Measurements from ENCODE around the gene NAA20.

NAA20 gene

DNA sequence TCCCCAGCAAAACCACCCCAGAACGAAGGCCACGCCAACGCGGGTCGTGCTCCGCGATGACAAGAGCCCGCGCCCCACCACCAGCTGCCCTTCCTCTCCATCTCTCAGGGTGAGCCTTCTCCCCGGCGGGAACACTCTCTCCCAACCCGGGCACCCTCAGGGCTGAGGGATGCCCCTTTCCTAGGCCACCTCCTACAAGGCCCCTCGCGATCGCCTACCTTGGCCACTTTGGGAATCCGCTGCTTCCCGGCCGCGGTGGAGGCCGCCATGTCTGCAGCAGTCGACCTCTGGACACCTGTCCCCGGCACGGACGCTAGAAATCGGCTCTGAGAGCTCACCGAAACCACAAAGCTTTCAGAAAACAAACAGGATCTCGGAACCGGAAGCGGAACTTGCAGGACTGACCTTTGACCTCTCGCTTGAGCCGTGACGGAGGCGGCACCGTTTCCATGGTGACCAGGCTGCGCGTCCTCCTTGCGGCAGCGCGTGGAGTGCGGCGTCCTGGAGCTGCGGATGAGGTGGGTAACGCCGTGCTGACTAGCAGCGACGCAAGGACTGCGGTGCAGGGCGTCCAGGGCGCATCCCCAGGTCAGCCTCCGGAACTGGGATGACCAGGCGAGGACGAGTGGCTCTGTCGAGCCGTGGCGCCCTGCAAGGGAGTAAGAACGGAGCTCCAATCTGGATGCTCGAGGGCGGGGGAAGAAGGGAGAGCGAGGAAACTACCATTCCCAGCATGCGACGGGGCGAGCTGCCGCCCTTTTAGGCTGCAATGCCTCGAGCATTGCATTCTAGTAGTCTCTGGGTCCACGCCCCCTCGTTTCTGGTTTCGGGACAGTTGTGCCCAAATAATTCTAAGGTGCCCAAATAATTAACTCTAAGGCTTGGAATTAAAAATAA is 35.2 kb downstream of the NAA20 start, which contains the start of the genes CFAP61 and CRNKL1:
TSS of gene CFAP61 (plus strand) at position 459 of the 897 bp plus-strand sequence. CDS start 4,122 bp downstream, outside the sequence.
TSS of gene CRNKL1 (minus strand) at position 393 of the 897 bp plus-strand sequence. CDS start at position 269, 124 bp downstream.
- H3K27me3 Mint-ChIP-seq, result no peaks in the 10 kb centered on the region
- peak; percentile 91 for ATAC-seq (ENCODE audit: low read depth)
- peak within 1 kb of the TSS; percentile 90 for H3K4me3 Mint-ChIP-seq
- H3K36me3 Mint-ChIP-seq, result peaks cover 17% of the 10 kb centered on the region
- peaks cover 8% of the 10 kb centered on the region for H3K4me1 Mint-ChIP-seq
- H3K27ac Mint-ChIP-seq, result peak within 1 kb of the TSS; percentile 98
- no peaks in the 10 kb centered on the region for H3K9me3 Mint-ChIP-seq
- peak; percentile 97 to 98 for DNase-seq (ENCODE audit: low spot score in 2 of 2)

DNA sequence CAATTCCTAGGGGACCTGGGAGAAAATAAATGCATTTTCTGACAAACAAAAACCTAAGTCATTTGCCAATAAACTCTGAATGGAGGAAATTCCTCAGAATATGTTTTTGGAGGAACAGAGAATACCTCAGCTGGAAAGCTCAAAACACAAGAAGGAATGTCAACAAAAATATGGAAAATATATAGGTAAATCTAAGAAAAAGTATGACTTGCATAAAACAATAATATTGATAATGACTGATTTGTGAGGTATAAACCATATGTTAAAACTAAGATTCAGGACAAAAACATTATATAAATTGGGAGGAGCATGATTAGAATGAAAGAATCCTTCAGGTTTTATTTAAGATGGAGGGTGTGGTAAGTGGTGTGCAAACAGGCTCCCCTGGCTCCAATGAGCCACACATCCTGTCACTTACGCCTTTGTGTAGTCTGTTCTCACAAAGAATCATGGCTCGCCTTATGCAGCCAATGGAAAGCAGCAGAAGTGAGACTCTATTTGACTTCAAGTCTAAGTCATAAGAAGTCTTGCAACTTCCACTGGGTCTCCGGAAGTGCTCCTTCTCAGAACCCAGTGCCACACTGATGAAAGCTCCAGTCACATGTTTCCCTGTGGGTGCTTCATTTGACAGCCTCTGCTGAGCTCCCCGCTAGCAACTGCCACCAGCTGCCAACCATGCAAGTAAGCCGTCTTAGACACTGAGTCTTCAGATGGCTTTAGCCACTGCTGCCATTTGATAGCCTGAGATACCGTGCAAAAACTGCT is 43.3 kb downstream of the NAA20 start:
- no peaks in the 10 kb centered on the region for H3K9me3 Mint-ChIP-seq
- ATAC-seq (ENCODE audit: low read depth), result no peak

DNA sequence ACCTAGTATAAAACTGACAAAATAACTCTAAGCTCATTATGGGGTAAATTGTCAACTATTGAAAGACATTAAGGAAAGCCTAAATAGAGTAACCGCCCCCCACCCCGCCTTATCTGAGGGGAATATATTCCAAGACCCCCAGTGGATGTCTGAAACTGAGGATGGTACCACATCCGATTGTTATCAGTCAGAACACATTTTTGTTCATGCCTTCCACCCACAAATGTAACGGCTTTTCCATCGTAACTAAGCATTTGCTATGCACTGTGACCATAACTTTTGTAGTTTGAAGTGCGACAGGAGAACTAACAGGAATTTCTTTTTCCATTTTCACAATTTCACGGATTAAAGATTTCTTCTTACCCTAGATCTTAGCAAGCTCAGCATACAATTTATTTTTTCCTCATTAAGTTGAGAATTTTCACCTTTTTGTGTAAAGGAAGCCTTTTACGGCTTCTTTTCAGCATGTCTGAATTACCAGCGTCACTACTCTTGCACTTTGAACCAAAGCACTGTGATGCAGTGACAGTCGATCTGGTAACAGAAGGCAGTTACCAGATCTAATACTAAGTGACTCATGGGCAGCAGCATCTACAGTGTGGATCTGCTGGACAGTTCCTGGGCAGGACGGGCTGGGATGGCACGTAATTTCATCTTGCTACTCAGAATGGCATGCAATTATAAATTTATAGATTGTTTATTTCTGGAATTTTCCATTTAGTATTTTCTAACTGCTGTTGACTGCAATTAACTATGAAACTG is 47.0 kb downstream of the NAA20 start:
- no peak for ATAC-seq (ENCODE audit: low read depth)
- DNase-seq (ENCODE audit: low spot score in 2 of 2), result no peak
- no peaks in the 10 kb centered on the region for H3K4me1 Mint-ChIP-seq

More for the DNA sequence above, 43.3 kb downstream of the NAA20 start:
- no peak overlapping the region for H3K27ac Mint-ChIP-seq
- H3K36me3 Mint-ChIP-seq, result no peaks in the 10 kb centered on the region
- DNase-seq (ENCODE audit: low spot score in 2 of 2), result no peak
- H3K4me1 Mint-ChIP-seq, result no peaks in the 10 kb centered on the region
- H3K27me3 Mint-ChIP-seq, result peaks cover 6% of the 10 kb centered on the region
- no peak overlapping the region for H3K4me3 Mint-ChIP-seq

DNA sequence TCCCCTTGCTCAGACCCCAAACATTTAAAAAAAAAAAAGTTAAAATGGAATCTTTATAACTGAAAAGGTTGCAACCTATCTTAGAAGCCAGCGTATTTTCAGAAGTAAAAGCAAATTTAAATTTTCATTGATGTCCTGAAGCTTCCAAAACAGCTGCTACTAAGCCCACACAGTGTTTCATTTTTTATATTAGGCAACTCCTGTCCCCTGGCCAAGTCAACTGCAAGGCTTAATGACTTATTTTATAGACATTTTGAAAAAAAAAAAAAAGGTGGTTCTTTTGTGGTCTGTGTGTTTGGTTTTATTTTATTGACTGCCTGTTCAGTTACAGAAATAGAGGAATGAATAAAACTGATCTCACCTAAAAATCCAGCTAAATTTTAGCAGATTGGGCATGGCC is 48.2 kb downstream of the NAA20 start:
- Mint-ChIP-seq H3K36me3 (no peaks in the 10 kb centered on the region), H3K9me3 (no peaks in the 10 kb centered on the region), H3K4me3 (no peak overlapping the region), H3K27me3 (peaks cover 8% of the 10 kb centered on the region), H3K4me1 (no peaks in the 10 kb centered on the region), H3K27ac (no peak overlapping the region)
- no peak for DNase-seq (ENCODE audit: low spot score in 2 of 2)
- no peak for ATAC-seq (ENCODE audit: low read depth)

More for the DNA sequence above, 47.0 kb downstream of the NAA20 start:
- H3K36me3 Mint-ChIP-seq, result no peaks in the 10 kb centered on the region
- H3K9me3 Mint-ChIP-seq, result no peaks in the 10 kb centered on the region
- H3K4me3 Mint-ChIP-seq, result no peak overlapping the region
- no peak overlapping the region for H3K27ac Mint-ChIP-seq
- peaks cover 6% of the 10 kb centered on the region for H3K27me3 Mint-ChIP-seq

DNA sequence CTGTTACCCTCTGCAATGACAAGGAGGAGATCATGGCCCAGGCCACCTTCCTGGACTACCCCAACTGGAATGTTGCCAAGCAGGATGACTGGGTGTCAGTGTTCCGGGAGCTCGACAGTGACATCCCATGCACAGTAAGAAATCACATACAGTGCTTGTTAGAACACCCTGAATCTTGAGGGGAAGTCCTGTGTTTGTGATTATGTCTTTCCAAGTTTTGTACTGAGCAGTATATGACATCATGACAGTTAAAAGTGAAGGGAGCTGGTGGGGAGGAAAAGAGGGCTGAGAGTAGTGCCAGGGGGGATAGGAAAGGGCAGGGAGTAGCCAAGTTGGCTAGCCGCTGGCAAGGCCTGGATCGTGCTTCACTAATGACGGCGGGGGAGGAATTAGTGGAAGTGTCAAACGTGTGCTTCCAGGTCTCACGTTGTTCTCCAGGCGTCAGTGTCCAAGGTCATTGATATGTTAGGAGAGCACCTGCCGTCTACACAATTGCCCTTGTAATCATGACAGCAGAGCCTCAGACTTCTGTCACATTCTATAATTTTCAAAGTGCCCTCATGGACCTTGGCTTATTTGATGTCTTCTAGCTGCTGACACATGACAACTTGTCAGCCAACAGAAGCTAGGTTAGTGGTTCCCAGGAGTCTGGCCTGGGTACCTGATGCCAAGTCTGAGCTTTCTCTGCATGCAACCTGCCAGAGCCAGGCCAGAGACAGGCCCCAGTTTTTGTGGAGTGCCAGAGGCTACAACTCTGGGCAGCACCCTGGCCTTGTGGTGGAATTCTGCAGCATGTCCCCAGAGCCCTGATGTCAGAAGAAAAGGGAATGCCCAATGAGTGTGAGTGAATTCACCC is 53.9 kb downstream of the NAA20 start:
- ATAC-seq (ENCODE audit: low read depth), result no peak
- no peak for DNase-seq (ENCODE audit: low spot score in 2 of 2)
- Mint-ChIP-seq H3K9me3 (no peaks in the 10 kb centered on the region), H3K27me3 (peaks cover 3% of the 10 kb centered on the region), H3K27ac (no peak overlapping the region), H3K36me3 (no peaks in the 10 kb centered on the region), H3K4me3 (no peak overlapping the region), H3K4me1 (no peaks in the 10 kb centered on the region)

DNA sequence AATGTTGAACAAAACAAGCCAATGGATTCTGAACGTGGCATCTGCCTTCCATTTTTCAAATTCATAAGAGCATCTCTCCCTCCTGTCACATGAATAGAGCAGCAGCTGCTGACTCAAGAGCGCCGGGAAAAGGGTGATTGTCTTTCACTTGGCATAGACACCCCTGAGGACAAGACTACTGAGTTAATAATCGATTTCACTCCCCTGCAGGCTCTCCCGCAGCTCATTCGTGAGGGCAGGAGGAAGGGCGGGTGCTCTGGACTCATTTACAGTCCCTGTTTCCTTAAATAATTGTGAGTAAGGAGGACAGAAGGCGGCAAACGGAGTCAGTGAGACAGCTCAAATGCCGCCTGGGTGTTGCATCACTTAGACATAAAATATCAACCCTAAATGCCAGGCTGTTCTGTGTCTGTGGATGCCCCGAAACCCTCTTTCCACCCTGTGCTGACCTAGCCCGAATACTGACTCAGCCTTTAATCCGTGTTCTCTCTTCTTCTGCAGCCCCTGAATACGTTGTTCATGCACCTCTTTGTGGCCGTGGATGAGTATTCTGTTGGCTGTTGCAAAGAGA is 56.7 kb downstream of the NAA20 start:
- no peak for DNase-seq (ENCODE audit: low spot score in 2 of 2)
- no peak overlapping the region for H3K4me3 Mint-ChIP-seq

DNA sequence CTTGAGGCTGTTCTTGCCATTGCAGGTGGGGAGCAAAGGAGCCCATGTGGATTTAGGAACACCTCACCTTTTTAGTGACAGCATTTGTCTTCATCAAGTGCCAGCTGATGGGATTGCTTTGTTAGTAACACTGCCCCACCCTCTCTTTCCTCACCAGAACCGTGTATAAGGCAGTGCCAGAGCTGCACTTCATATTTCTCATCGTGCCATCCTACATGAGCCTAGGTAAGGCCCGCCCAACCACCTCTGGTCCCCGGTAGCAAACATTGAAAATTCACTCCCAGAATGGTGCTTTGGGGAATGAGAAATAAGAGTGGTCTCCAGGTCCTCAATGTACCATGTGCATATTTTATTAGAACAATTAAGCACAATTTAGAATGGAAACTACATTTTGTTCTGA is 57.9 kb downstream of the NAA20 start:
- Mint-ChIP-seq H3K27me3 (peaks cover 10% of the 10 kb centered on the region), H3K36me3 (no peaks in the 10 kb centered on the region), H3K9me3 (no peaks in the 10 kb centered on the region), H3K4me1 (no peaks in the 10 kb centered on the region), H3K4me3 (no peak overlapping the region), H3K27ac (no peak overlapping the region)
- ATAC-seq (ENCODE audit: low read depth) (no peak), DNase-seq (ENCODE audit: low spot score in 2 of 2) (no peak)

More for the DNA sequence above, 56.7 kb downstream of the NAA20 start:
- H3K27me3 Mint-ChIP-seq, result peaks cover 8% of the 10 kb centered on the region
- ATAC-seq (ENCODE audit: low read depth), result no peak
- H3K36me3 Mint-ChIP-seq, result no peaks in the 10 kb centered on the region
- no peaks in the 10 kb centered on the region for H3K4me1 Mint-ChIP-seq
- no peaks in the 10 kb centered on the region for H3K9me3 Mint-ChIP-seq
- H3K27ac Mint-ChIP-seq, result no peak overlapping the region

DNA sequence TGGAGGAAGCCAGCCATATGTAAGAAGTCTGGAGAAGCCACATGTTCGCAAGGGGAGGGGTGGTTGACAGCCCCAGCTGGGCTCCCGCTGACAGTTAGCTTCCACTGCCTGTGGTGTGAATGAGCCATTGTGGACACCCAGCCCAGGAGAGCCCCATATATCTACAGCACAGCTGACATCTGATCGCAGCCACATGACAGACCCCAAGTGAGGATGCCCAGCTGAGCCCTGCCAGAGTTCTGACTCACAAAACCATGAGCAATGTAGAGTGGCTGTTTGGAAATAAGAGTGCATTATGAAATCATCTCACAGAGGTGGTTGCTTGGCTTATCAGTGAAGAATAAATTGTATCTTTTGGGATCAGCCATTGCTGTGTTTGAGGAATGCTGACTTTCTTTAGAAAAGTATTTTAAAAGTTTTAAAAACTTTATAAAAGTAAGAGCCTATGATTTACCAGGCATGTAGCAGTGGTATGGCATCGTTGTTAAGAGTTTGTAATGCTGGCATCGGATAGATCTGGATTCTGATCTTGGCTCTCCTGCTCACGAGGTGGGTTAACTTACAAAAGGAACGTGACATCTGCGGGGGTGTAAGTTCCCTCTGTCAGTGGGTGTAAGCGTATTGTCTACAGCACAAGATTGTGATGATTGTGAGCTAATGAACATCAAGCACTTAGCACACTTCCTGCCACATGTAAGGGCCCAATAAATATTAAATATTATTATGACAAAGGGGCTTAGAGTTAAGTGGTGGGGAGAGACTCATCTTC is 59.3 kb downstream of the NAA20 start:
- Mint-ChIP-seq H3K27me3 (peaks cover 7% of the 10 kb centered on the region), H3K36me3 (no peaks in the 10 kb centered on the region), H3K4me1 (no peaks in the 10 kb centered on the region), H3K4me3 (no peak overlapping the region), H3K27ac (no peak overlapping the region), H3K9me3 (no peaks in the 10 kb centered on the region)
- ATAC-seq (ENCODE audit: low read depth) (no peak), DNase-seq (ENCODE audit: low spot score in 2 of 2) (no peak)

DNA sequence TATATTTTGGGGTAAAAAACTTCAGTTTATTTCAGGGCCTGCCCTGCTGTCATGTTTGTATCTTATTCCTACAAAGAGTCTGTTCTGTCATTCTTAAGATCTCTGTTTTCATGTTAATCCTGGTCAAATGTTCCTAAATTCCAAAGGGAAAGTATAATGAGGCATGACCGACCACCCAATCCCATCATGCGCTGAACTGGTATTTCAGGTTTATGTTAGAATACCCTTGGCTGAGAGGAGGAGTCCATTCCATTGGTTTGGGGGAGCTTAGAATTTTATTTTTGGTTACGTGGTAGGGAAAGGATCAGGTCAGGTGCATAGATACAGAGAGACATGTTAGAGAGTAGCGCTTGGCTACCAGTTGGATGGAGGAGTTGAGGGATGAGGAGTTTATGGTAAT is 60.9 kb downstream of the NAA20 start:
- H3K9me3 Mint-ChIP-seq, result no peaks in the 10 kb centered on the region
- no peak for DNase-seq (ENCODE audit: low spot score in 2 of 2)
- no peaks in the 10 kb centered on the region for H3K36me3 Mint-ChIP-seq
- no peak overlapping the region for H3K4me3 Mint-ChIP-seq
- no peak overlapping the region for H3K27ac Mint-ChIP-seq
- ATAC-seq (ENCODE audit: low read depth), result no peak
- H3K4me1 Mint-ChIP-seq, result no peaks in the 10 kb centered on the region
- peaks cover 9% of the 10 kb centered on the region for H3K27me3 Mint-ChIP-seq

DNA sequence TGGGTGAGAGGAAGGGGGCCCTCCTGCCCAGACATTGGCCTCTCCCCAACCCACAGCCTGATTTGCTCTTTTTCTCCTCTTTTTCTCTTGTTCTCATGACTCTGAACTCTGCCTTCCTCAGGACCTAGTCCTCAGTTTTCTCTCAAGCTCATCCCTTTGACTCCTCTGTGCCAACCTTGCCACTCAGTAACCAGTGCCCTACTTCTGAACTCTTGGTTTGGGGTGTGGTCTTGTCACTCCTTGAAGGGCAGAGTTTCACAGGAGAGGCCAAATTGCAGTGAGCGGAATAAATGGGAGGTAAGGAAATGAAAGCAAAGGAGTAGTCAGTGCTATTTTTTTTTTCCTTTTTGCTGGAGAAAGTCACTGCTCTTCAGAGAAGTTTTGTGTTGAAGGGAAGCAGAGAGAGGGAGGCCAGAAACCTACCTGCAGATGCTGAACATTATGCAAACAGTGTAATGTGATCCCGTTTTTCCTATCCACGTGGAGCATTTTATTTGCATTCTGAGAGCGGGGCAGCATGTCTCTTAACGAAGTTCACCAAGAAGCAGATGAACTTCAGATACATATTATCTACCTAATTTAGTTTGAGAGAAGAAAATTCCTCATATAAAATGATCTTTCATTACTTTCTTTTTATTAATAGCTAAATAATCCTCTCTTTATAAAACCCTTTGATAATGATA is 62.1 kb downstream of the NAA20 start:
- Mint-ChIP-seq H3K27me3 (peaks cover 9% of the 10 kb centered on the region), H3K4me3 (no peak overlapping the region), H3K36me3 (no peaks in the 10 kb centered on the region), H3K27ac (no peak overlapping the region), H3K9me3 (no peaks in the 10 kb centered on the region), H3K4me1 (peaks cover 2% of the 10 kb centered on the region)
- ATAC-seq (ENCODE audit: low read depth), result no peak
- DNase-seq (ENCODE audit: low spot score in 2 of 2), result no peak
